IPS DF 19.7 (cell line): ENCODE measurements around the gene BIRC2.
A peak's percentile ranks its signal among the peaks of the same experiment; 100 is the strongest.
"Not testable (repeated sequence)": the region's sequence is repeated elsewhere in the genome, so short reads cannot be mapped to it uniquely, and the experiment has no call there.

ENCODE experiments used
- DNase-seq: peaks from one replicate; pipeline ENCODE4 v3.0.0-alpha.2; 2013; ENCODE audit warnings: low read depth, low spot score

Gene BIRC2

DNA sequence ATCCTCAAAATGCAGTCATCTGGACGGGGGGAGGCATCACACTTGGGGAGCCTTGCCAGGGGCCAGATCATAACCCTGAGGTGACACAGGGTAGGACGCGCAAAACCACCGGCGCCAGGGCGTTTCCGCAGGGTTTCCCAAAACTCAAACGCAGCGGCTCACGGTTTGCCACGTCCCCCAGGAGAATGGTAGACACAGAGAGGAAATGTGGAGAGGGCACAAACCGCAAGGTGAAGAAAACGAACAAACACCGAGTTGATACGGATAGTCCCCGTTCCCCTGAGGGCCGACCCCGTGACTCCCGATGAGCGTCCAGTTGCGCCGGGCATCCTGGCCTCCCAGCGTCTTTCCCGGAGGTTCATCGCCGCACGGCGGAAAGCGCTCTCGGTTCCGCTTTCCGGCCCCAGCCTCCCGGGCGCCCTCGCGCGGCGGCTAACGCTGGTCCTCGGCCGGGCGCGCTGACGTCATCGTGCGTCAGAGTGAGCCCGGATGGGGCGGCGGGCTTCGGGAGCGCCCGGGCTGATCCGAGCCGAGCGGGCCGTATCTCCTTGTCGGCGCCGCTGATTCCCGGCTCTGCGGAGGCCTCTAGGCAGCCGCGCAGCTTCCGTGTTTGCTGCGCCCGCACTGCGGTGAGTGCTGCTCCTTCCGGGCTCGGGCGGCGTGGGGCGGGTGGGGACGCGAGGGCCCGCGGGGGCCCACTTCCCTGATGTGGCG lies at the start of gene BIRC2:
Gene BIRC2, plus strand, starts transcription at position 467 of the 714 bp plus-strand sequence. CDS start 2,641 bp downstream, outside the sequence.
- DNase-seq = peak; percentile 38

DNA sequence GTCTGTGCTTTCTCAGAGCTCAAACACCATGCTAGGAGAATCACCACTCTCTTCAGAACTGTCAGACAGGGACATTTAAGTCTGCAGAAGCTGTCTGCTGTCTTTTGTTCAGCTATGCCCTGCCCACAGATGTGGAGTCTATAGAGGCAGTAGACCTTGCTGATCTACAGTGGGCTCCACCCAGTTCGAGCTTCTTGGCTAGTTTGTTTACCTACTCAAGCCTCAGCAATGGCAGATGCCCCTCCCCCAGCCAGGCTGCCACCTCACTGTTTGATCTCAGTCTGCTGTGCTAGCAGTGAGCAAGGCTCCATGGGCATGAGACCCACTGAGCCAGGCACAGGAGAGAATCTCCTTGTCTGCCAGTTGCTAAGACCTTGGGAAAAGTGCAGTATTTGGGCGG lies 46.2 kb upstream of the BIRC2 start:
- DNase-seq = not testable (repeated sequence)

DNA sequence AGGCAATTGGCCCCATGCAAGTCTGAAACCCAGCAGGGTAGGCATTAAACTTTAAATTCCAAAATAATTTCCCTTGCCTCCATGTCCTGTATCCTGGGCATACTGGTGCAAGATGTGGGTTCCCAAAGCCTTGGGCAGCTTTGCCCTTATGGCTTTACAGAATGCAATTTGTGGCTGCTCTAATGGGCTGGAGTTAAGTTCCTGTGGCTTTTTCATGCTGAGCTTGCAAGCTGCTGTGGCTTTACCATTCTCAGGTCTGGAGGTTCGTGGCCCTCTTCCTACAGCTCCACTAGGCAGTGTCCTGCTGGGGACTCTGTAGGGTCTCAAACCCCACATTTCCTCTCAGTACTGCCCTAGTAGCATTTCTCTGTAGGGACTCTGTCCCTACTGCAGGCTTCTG lies 44.8 kb upstream of the BIRC2 start:
- DNase-seq = no peak

DNA sequence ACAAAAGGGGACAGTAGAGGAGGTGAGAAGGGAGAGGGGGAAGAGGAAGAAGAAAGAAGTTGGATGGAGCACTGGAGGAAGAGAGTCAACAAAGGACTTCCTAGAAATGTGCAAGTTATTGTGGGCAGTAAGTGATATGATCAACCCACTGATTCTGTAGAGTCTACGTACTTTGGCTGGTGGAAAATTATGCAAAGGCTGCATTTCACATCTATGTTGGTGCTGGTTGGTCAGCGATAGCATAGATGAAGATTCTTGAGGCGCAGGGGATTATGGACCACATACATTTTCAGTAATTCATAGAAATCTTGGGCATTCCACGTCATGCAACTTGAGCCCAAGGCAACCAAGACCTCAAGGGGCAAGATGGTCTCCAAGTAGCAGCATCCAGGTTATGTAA lies 42.3 kb upstream of the BIRC2 start:
- DNase-seq = no peak

DNA sequence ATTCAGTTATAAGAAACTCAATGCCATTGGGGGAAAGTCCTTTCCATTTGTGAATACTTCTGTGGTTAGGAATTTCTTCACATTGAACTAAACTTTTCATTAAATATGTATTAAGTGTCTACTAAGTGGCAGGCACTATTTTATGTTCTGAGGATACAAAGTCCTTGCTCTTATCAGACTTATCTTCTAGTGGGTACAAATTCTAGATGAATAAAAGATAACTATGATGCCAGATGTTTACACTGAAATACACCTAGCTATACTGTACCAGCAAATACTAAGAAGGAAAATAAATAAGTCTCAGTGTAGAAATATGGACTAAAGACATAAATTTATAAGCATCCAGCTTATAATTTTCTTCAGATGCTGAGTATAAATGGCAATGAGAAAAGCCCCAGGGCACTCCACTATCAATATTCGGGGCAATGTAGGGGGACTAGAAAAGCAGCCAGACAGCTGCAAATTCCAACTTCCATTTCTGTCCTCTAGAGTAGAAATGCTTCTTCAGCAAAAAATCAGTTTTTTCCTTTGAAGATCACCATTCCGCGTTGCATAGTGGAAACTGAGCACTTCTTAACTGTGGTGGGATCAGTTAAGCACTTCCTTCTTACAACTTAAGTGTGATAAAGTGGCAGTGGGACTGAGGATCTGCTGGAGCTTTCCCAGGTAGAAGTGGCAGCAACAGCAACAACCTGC lies 41.5 kb upstream of the BIRC2 start:
- DNase-seq = no peak

DNA sequence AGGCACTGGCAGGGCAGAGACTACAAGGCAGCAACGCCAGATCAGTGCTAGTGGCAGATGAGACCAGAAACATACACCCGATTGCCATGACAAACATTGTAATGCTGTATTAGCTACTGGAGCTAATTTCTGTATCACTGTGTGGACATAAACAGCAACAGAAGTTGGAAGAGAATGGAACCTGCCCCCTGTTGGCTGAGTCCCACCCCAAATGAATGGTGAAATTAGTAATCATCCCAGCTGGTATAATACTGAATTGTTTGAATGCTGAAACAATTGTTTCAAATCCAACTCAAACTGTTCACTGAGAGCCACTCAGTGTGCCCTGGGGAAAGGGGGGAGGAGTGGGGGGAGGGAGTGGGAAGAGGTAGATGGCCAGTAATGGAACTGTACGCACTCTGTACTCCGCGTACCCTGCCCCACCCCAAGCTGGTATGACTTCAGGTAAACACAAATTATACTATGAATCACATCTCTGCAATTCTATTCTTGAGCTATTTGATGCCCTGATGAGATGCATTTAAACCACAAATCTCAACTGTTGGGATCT lies 40.9 kb upstream of the BIRC2 start:
- no peak for DNase-seq

DNA sequence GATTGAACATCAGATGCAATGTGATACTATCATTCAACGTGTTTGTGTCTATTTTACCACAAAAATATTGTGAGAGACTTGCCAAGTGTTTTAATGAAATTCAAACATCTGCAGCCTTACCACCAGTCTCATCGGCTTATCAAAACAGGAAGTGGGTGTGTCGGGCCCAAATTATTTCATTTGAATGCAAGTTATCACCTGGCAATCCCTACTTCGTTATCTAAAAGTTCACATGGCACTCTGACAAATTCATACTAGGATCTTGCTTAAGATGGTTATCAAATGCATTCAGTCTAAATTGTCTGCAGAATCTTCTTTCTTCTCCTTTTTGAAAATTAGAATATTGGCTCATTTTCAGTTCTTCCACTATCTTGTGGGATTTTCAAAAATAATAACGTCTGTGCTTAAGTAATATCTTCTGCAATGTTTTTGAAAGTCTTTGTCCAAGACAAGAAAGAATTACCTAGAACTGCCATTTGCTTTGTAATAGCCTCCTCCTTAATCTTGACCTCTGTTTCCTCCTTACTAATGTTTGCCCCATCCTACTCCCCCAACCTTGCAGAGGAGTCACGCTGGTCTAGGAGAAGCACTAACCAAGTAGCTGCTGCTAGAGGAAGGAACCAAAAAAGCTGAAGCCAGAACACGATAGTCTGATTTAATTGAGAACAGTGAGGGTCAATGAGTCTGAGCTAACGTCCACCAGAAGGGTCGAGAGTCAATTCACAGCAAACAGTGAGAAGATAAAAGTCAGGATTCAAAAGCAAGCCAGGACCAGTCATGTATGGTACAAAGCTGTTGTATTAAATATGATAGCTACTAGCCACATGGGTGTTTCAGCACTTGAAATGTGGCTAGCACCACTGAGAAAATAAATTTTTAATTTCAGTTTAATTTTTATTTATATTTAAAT lies 39.9 kb upstream of the BIRC2 start:
- no peak for DNase-seq

DNA sequence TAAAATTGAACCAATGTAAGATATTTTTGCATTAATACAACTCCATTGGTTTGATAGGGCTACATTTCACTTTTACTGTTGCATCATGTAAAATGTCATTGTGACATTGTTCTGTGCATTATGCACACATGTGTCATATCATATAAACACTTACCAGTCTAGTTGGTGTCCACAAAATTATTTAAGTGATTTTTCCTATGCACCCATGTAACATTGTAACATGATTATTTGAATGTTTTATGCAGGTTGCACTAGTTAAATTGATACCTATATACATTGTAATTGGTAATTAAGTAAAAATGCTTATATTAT lies 39.3 kb upstream of the BIRC2 start:
- no peak for DNase-seq

DNA sequence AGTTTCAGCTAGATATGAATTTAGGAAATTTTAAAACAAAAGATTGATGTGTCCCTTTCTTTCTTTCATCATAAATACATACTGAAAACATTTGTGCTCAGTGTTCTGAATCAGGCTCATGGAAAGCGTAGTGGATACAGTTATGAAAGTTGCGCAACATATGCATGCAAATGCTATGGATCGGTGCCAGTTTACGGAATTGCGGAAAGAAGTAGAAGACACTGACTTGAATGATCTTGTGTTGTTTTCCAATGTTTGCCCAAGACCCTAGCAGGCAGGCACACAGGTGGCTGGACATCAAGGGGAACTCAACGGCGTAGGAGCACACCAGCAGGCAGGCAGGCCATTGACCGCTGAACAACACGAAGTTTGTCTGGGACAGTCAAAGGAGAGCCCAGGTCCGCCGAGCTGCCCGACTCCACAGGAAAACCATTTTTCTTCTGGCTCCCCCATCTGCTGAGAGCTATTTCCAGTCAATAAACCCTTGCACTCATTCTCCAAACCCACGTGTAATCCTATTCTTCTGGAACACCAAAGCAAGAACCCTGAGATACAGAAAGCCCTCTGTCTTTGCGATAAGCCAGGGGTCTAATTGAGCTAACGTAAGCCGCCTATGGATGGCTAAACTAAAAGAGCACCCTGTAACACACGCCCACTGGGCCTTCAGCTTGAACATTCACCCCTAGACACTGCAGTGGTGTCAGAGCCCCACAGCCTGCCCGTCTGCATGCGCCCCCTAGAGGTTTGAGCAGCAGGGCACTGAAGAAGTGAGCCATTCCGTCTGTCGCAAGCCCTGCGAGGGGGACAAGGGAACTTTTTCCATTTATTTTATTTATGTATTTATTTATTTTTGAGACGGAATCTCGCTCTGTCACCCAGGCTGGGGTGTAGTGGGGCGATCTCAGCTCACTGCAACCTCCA lies 37.1 kb upstream of the BIRC2 start:
- peak; percentile 38 for DNase-seq

DNA sequence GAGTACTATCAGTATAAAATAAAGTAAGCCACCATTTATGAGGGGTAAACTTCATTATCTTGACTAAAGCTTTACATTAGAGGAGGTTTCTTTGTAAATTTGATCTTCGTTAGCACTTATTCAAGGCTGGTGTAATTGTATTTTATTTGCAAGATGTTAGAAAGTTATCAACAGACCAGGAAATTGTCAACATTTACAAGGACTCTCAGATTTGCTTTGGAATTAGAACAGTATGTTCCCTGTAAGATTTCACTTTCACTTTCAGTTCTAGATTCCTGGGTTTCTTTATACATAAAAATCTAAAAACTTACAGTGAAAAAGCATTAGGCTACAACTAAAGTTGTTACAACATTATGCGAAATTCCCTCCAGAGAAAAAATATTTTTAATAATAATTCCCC lies 34.3 kb upstream of the BIRC2 start:
- no peak for DNase-seq

DNA sequence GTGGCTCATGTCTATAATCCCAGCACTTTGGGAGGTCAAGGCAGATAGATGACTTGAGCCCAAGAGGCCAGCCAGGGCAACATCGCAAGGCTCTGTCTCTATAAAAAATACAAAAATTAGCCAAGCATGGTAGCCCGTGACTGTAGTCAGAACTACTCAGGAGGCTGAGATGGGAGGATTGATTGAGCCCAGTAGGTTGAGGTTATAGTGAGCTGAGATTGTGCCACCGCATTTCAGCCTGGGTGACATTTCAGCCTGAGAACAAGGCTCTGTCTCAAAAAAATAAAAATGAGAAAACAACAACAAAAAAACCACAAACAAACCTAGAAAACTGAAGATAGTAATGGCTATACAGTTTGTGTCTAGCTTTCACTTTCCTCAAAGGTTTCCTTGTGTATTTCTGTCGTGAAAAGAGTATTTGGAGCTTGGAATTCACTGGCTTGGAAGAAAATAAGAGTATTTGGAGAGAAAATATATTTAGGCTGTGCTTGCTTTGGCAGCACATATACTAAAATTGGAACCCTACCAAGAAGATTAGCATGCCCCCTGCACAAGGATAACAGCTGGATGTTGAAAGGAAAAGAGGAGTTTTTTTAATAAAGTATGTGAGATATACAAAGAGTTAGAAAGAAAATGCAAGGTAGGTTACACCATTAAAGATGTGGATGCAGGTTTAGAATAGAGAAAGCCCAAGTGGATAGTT lies 33.6 kb upstream of the BIRC2 start:
- DNase-seq = no peak

DNA sequence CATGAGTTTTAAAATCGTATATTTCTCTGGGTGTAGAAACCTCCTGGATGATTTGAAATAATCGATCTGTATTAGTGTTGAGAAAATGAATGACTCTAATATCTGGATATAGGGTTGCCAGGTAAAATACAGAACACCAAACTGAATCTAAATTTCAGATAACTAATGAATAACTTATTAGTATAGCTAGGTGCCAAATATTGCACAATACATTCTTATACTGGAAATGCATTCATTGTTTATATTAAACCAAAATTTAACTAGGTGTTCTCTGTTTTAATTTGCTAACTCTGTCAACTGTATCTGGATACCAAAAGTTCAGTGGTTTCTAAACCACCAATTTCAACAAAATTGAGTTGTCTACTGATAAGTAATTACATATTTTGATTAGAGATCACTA lies 32.2 kb upstream of the BIRC2 start:
- no peak for DNase-seq

DNA sequence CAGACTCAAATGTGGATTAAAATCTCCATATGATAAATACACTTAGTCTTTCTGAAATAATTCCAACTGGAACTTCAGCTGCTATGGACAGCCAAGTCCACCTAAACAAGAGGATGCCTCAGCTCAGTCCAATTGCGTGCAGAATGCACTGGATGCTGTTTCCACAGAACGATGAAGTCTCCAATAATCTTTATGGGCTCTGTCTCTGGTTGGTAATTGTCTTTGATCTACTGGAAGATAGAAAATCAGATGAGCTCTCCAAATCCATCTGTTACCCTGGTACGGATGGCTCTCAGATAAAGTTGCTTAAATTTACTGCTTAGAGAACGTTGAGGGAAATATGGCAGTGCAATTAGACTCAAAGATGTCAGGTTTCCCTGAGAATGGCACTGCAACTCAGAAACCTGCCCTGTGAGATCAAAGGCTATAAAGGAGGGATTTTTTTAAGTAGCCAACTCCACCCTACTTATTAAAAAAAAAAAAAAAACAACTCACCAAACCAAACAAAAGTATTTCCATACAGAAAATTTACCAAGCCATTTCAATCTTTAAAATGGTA lies 30.6 kb upstream of the BIRC2 start:
- DNase-seq = no peak

DNA sequence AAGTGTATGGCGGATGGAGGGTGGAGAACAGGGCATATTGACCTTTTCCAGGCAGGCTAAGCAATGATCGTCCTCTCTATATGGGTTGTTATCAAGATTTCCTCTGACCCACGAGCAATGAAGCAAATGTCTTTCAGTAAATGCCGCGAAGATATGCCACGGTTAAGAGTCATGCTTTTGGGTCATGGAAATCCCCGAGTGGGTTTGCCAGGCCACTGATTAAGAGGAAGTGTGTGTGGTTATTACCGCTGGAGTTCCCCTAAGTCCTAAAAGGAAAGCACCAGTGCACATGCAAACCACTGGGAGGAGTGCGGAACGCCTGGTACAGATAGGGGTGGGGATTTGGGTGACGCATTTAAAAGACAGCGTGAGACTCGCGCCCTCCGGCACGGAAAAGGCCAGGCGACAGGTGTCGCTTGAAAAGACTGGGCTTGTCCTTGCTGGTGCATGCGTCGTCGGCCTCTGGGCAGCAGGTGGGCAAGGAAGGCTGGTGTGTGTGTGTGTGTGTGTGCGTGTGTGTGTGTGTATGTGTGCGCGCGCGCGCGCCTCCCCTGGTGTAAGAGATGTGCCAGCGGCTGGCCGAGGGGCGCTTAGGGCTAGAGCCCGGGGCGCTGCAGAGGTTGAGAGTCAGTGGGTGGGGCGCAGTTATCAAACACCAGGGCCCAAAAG lies 29.8 kb upstream of the BIRC2 start, which contains the start of gene BIRC3:
Gene BIRC3, plus strand, starts transcription at position 386 of the 669 bp plus-strand sequence. CDS start 7,026 bp downstream, outside the sequence.
- DNase-seq = peak; percentile 35

DNA sequence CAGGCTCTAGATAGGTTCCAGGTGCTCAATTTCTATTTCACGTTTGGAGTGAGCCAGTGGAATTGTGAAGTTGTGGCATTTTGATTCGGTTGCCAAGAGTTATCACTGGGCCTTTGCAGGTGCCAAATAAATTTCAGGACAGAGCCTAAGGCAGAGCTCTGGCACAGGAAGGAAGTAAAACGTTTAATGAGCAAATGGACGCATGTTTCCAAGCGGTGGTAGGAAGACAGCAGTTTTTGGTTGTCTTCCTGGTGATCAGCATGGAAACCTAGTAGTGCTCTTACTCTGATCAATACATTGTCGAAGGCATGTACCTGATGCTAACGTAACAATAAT lies 29.3 kb upstream of the BIRC2 start:
- DNase-seq = no peak

DNA sequence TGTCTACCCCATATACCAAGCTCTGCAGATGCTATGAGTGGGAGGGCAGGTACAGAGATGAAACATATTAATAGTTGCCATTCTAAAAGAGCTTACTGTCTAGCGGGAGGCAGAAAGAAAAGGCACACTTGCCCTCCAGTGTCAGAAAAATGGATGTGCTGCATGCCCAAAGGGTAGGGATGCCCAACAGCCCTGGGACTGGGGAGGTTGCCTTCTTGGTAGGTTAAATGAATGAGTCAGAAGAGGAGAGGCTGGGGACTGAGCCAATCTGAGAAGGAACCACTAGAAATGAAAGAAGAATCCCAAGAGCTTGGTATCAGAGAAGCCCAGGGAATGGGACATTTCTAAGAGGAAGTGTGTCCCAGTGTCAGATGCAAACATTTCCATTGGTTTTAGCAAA lies 28.5 kb upstream of the BIRC2 start:
- DNase-seq = no peak

DNA sequence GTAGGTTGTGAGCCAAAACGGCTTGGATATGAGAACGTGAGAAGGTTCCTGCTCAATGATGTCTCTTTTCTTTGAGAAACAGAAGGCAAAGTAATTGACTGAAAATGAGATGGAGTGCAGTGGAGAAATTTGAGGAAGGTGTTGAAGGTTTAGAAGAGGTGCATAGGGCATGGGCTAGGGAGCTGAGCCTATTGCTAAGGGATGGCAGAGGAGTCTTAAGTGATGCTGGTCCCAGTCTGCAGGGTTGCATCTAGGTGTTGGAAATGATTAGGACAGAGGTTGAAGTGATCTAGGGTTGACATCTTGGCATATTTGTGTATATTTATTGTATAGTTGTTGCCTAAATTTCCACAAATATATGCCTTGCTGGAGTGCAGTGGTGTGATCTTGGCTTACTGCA lies 27.5 kb upstream of the BIRC2 start:
- DNase-seq = no peak

DNA sequence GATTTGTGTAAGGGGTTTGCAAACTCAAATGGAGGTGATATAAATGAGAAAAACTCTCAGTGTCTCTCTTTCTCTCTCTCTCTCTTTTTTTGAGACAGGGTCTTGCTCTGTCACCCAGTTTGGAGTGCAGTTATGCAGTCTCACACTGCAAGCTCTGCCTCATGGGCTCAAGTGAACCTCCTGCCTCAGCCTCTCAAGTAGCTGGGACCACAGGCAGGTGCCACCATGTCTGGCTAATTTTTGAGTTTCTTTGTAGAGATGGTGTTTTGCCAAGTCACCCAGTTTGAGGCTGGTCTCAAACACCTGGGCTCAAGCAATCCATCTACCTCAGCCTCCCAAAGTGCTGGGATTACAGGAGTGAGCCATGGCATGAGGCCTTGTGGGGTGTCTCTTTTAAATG lies 26.8 kb upstream of the BIRC2 start:
- no peak for DNase-seq

DNA sequence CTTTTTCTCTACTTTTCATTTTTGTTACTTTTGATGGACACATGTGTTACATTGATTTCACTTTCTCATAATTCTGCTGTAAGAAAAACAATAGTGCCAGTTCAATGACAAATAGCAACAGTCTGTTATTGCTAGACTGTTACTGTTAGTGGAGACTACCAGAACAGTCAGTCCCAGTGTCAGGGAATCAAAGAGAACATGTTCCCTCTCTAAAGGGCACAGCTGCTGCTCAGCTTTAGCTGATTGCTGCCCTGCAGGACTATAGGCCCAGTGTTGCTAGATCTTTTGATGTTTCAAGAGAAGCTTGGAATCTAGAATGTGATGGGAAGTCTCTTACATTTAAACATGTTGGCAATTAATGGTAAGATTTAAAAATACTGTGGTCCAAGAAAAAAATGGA lies 26.3 kb upstream of the BIRC2 start:
- DNase-seq = no peak

DNA sequence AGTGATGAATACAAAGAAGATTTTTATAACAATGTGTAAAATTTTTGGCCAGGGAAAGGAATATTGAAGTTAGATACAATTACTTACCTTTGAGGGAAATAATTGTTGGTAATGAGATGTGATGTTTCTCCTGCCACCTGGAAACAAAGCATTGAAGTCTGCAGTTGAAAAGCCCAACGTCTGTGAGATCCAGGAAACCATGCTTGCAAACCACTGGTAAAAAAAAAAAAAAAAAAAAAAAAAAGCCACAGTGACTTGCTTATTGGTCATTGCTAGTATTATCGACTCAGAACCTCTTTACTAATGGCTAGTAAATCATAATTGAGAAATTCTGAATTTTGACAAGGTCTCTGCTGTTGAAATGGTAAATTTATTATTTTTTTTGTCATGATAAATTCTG lies 24.5 kb upstream of the BIRC2 start:
- no peak for DNase-seq
